ENCODE data around the gene IQSEC3.

Gene IQSEC3

DNA sequence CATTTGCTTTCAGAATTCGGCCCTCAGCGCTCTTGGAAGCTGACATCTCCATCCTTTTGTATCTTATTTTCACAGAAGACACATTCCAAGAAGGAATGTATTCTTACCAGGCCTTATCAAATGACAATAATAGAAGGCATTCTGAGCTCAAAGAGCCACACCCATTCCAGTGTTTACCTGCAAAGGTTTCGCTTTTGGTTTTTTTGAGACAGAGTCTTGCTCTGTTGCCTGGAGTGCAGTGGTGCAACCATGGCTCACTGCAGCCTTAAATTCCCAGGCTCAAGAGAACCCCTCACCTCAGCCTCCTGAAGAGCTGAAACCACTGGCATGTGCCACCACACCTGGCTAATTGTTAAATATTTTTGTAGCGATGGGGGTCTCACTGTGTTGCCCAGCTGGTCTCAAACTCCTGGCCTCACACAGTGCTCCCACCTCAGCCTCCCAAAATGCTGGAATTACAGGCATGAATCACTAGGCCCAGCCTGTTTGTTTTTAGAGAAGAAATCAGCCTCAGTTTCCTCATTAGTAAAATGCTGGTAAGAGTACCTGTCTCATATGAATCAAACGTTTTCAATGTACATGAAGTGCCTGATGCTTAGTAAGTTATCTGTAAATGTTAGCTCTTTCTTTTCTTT lies 78.2 kb downstream of the IQSEC3 start:
- DNase-seq (ENCODE audit: low read depth) = no peak
- TF ChIP-seq, protein P1, sequence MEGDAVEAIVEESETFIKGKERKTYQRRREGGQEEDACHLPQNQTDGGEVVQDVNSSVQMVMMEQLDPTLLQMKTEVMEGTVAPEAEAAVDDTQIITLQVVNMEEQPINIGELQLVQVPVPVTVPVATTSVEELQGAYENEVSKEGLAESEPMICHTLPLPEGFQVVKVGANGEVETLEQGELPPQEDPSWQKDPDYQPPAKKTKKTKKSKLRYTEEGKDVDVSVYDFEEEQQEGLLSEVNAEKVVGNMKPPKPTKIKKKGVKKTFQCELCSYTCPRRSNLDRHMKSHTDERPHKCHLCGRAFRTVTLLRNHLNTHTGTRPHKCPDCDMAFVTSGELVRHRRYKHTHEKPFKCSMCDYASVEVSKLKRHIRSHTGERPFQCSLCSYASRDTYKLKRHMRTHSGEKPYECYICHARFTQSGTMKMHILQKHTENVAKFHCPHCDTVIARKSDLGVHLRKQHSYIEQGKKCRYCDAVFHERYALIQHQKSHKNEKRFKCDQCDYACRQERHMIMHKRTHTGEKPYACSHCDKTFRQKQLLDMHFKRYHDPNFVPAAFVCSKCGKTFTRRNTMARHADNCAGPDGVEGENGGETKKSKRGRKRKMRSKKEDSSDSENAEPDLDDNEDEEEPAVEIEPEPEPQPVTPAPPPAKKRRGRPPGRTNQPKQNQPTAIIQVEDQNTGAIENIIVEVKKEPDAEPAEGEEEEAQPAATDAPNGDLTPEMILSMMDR (conservative IDR thresholded peaks at IDR 0.05; ENCODE audit: low read length) = no peak
- no peak overlapping the region for H3K4me3 ChIP-seq (ENCODE audit: low read length)

DNA sequence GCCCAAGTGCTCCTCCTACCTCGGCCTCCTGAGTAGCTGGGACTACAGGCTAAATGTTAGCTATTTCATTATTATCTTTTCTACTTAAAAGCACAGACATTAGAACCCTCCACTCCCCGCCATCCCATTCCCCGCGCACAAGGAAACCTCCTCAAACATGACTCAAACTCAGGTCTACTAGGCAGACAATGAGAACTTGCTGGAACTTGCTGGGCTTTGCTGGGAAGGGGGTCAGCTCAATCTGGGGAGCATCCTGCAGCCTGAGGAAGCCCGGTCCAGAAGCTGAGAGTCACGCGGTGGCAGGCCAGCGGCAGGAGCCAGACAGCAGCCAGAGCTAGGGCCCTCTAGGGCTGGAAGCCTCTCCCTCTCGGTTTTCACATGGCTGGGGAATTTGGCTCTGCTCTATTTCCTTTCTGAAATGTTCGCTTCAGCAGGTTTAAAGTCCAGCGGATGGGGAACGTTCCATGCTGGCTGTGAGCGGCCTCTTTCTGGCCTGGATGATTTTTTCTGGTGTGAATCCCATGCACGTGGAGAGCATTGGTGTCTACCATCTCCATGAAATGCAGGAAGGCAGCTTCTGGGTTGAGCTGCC lies 78.9 kb downstream of the IQSEC3 start:
- TF ChIP-seq, protein P1 (conservative IDR thresholded peaks at IDR 0.05; ENCODE audit: low read length) = no peak
- DNase-seq (ENCODE audit: low read depth) = no peak
- no peak overlapping the region for H3K4me3 ChIP-seq (ENCODE audit: low read length)

DNA sequence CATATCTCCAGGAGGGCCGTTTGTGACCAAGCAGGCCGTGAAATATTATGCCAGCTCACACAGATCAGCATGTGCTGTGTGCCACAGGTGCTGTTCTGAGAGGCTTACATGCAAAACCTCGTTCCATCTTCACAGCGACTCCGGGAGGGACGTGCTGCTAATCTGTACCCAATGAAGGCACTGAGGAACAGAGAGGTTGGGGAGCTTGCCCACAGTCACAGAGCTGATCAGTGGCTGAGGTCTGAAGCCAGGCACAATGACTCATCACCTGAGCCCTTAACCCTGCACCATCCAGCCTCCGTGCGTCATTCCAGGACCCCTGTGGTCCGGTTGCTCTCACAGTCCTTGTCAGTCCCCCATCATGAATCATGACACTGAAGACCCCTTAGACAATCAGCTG lies 80.7 kb downstream of the IQSEC3 start:
- no peak overlapping the region for H3K4me3 ChIP-seq (ENCODE audit: low read length)
- no peak for DNase-seq (ENCODE audit: low read depth)
- TF ChIP-seq, protein P1 (conservative IDR thresholded peaks at IDR 0.05; ENCODE audit: low read length) = no peak

DNA sequence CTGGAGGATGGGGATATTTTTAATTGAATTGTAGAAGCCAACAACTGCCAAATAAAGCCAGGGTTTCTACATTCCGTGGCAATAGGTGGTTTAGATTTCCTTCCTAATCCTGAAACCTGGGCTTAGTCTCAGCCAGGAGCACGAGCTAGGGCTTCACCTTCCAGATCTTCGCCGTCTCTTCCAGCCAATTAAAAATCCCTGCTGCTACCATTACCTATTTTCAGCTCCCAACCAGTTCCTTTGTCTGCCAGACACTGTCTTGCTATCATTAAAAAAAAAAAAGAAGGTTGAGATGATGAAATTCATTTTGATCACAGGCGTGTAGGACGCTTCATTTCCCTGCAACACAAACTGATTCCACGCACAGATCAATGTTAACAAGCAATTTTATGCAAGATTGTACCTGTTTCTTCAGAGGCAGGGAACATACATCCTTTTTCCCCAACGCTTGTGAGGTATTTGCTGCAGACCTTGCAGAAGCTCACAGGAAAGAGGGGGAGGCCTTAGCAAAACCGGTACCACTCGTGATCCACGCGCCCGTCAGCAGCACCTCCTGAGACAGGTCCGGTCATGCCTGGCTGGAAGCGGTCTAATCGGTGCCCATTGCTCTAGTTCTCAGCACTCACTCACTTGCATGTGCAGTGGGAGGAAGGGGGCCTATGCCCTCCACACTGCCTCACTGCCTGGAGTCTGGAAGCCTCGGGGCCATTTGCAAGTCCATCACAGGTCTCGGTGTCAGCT lies 82.3 kb downstream of the IQSEC3 start:
- DNase-seq (ENCODE audit: low read depth) = no peak
- TF ChIP-seq, protein P1 (conservative IDR thresholded peaks at IDR 0.05; ENCODE audit: low read length) = no peak
- H3K4me3 ChIP-seq (ENCODE audit: low read length) = no peak overlapping the region

DNA sequence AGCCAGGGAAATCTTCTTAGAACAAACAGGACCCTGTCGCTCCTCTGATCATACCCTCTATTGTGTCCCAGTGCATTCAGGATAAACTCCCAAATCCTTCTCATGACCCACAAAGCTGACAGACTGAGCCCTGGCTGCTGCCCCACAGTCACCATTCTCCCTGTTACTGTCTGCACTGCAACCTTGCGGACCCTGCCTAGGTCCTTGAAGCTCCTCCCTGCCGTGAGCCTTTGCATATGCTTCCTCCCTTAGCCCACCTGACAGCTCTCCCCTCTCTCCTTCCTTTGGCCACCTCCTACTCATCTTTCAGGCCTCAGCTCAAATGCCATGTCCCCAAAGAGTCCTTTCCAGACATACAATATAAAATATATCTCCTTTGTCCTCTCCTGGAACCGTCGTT lies 85.0 kb downstream of the IQSEC3 start:
- TF ChIP-seq, protein P1 (conservative IDR thresholded peaks at IDR 0.05; ENCODE audit: low read length) = no peak
- H3K4me3 ChIP-seq (ENCODE audit: low read length) = no peak overlapping the region
- no peak for DNase-seq (ENCODE audit: low read depth)

DNA sequence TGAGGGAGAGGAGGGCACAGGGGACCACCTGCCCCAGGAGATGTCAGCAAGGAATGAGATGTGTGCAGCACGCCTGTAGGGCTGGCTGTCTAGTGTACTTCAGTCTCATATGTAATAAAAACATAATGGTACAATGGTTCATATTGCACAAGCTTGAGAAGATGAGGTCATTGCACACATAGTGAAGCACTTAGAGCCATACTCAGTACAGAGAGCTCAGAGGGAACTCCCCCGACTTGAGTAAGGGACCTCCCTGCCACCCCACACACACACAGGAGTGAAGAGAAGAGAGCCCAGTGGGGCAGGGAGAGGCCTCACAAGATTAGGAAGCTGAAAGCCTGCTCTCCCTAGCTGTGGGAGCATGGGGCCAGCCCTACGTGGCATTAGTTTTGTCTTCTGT lies 85.9 kb downstream of the IQSEC3 start:
- TF ChIP-seq, protein P1 (conservative IDR thresholded peaks at IDR 0.05; ENCODE audit: low read length) = no peak
- no peak for DNase-seq (ENCODE audit: low read depth)
- no peak overlapping the region for H3K4me3 ChIP-seq (ENCODE audit: low read length)

Data from AG10803 (cell line).